HepG2 (cell line): ENCODE measurements around the gene TXN. TPM values are rescaled to one million over a fixed set of nuclear protein-coding genes. Genes with fewer than 3 reads are reported as not detected.

Experiments used
- ATAC-seq: fragments of 200-7000 bp; cut with Tn5 transposase; 3 replicates; pipeline ENCODE4 v1.9.1; 2020; ENCODE audit warnings: mild to moderate bottlenecking, moderate library complexity
- BruUV-seq: library from RNA; stranded (reverse); fragments of 400-500 nt; replicated peaks from 2 replicates; lab custom pipeline; 2021; lab: Mats Ljungman, UMichigan
- CTCF ChIA-PET: fragments of 300-600 bp; formaldehyde crosslinking; extraction: SDS; loops from one replicate; lab custom pipeline; 2021; ENCODE audit warnings: low total read pairs, inconsistent platforms, low intra/inter-chr PET ratio; lab: Yijun Ruan, JAX
- POLR2A ChIA-PET: fragments of 350-600 bp; sonication (Branson Sonifier 250); formaldehyde crosslinking; loops from one replicate; lab custom pipeline; 2020; ENCODE audit warnings: antibody characterized with exemption, inconsistent platforms; lab: Yijun Ruan, JAX
- DNase-seq: peaks from one replicate; pipeline ENCODE4 v3.0.0-alpha.2; 2015; ENCODE audit warnings: low spot score
- FAIRE-seq: peaks from 3 replicates; lab custom pipeline; 2011; peaks lifted over from hg19 to GRCh38; lab: Jason Lieb, UNC
- H2AFZ ChIP-seq: one replicate; pipeline ENCODE4 v1.6.1; 2011; ENCODE audit warnings: low read length, inconsistent platforms
- H3K27ac ChIP-seq: fragments of 300-600 bp; 3 replicates; pipeline ENCODE4 v1.8.0; 2011; ENCODE audit warnings: mixed run types, mild to moderate bottlenecking, mixed read lengths, low read length, inconsistent platforms; ENCODE audit not compliant: insufficient read depth; ENCODE audit errors: extremely low read length
- H3K27me3 ChIP-seq, 2 experiments: fragments of 200-600 bp in 1 of 2; 2 replicates in 1 of 2; 3 replicates in 1 of 2; pipeline versions ENCODE4 v1.6.0 to v1.8.0; 2011; ENCODE audit warnings: low read length in 2 of 2, mild to moderate bottlenecking in 2 of 2, moderate library complexity in 2 of 2, inconsistent platforms in 1 of 2; ENCODE audit not compliant: insufficient read depth in 2 of 2, control insufficient read depth in 1 of 2
- H3K36me3 ChIP-seq, 2 experiments: fragments of 200-600 bp in 1 of 2; replicated peaks in 1 of 2; 2 replicates in 1 of 2; 3 replicates in 1 of 2; pipeline versions ENCODE4 v1.5.1 to v1.8.0; 2011; ENCODE audit warnings: low read length in 2 of 2, inconsistent platforms in 1 of 2; ENCODE audit not compliant: insufficient read depth in 2 of 2, control insufficient read depth in 1 of 2
- H3K4me1 ChIP-seq: 2 replicates; pipeline ENCODE4 v1.5.1; 2012; ENCODE audit warnings: low read length, inconsistent platforms; ENCODE audit not compliant: insufficient read depth
- H3K4me2 ChIP-seq: 2 replicates; pipeline ENCODE4 v1.6.0; 2011; ENCODE audit warnings: low read depth, low read length, inconsistent platforms
- H3K4me3 ChIP-seq, 3 experiments: fragments of 200-600 bp in 1 of 3; sonication (generic), shearing (Covaris generic) in 1 of 3; replicated peaks in 1 of 3; 2 replicates each; pipeline ENCODE4 v1.5.1; 2011 to 2016; ENCODE audit warnings: low read length in 3 of 3, inconsistent platforms in 2 of 3, low read depth in 2 of 3, mild to moderate bottlenecking in 2 of 3, control low read depth in 1 of 3, mixed read lengths in 1 of 3; ENCODE audit not compliant: insufficient read depth in 1 of 3
- H3K79me2 ChIP-seq: one replicate; pipeline ENCODE4 v1.6.1; 2011; ENCODE audit warnings: low read length, inconsistent platforms; ENCODE audit not compliant: insufficient read depth
- H3K9ac ChIP-seq: 2 replicates; pipeline ENCODE4 v1.6.0; 2011; ENCODE audit warnings: mild to moderate bottlenecking, low read depth, low read length, inconsistent platforms; ENCODE audit not compliant: insufficient read depth
- H3K9me3 ChIP-seq: 2 replicates; pipeline ENCODE4 v1.5.1; 2012; ENCODE audit warnings: mild to moderate bottlenecking, low read length
- H4K20me1 ChIP-seq: 2 replicates; pipeline ENCODE4 v1.6.0; 2011; ENCODE audit warnings: inconsistent platforms, mild to moderate bottlenecking, low read length, moderate library complexity; ENCODE audit not compliant: insufficient read depth
- AGO2 ChIP-seq: fragments of 200-400 bp; formaldehyde crosslinking; optimal IDR thresholded peaks from 2 replicates; pipeline ENCODE3; 2017; ENCODE audit warnings: mild to moderate bottlenecking, low read depth, low read length, moderate library complexity
- MATR3 ChIP-seq: sonication (generic); formaldehyde crosslinking; IDR thresholded peaks from 2 replicates; pipeline ENCODE4 v1.4.0; 2020; ENCODE audit warnings: missing genetic modification reagents
- NPAS2 ChIP-seq: sonication (generic); formaldehyde crosslinking; IDR thresholded peaks from 2 replicates; pipeline ENCODE4 v1.8.0; 2022; ENCODE audit warnings: mild to moderate bottlenecking, missing genetic modification reagents, borderline replicate concordance
- SCMH1 ChIP-seq: sonication (generic); formaldehyde crosslinking; IDR thresholded peaks from 2 replicates; pipeline ENCODE4 v1.9.0; 2021; ENCODE audit warnings: missing genetic modification reagents, mild to moderate bottlenecking, borderline replicate concordance
- SMC3 ChIP-seq: IDR thresholded peaks from 2 replicates; pipeline ENCODE4 v1.6.1; 2011; ENCODE audit warnings: low read length, improper control_type of control experiment
- ZNF264 ChIP-seq: sonication (generic); formaldehyde crosslinking; IDR thresholded peaks from 2 replicates; pipeline ENCODE4 v1.4.0; 2020; ENCODE audit warnings: missing genetic modification reagents
- ZNF619 ChIP-seq: sonication (generic); formaldehyde crosslinking; IDR thresholded peaks from 2 replicates; pipeline ENCODE4 v1.4.0; 2020; ENCODE audit warnings: mild to moderate bottlenecking, missing genetic modification reagents
- WGBS: methylation state at CpG from one replicate; pipeline ENCODE4 v1.1.6; 2017; ENCODE audit warnings: low lambda C conversion rate; 5-methylcytosine and 5-hydroxymethylcytosine counted together
- in situ Hi-C: cut with HindIII; loops from 2 replicates; pipeline ENCODE4 v1.10.0; 2017; ENCODE audit warnings: low pct_unique_long_range_greater_than_20kb; ENCODE audit not compliant: extremely low pct_ligation_motif_present
- intact Hi-C: fragments of 100-400 bp; cut with micrococcal nuclease; formaldehyde crosslinking; loops from one replicate; pipeline ENCODE4 v1.10.0; 2022; ENCODE audit not compliant: unreplicated experiment
- polyA plus RNA-seq, 8 experiments: library from polyadenylated mRNA; depleted of rRNA in 3 of 8; stranded (reverse) in 7 of 8; unstranded in 1 of 8; fragments of >200 nt; fragmentation: Illumina TruSeq in 4 of 8; extraction: Trizol in 4 of 8; gene quantifications; 2 replicates each; pipeline versions ENCODE4 v1.2.1 to v1.2.3, GENCODE V29; 2011 to 2016; ENCODE audit warnings: low read depth in 4 of 8, missing spikeins in 1 of 8, mixed read lengths in 1 of 8; ENCODE audit not compliant: insufficient read depth in 1 of 8
- total RNA-seq, 5 experiments: library from RNA; depleted of rRNA; stranded (reverse); fragments of >200 nt; fragmentation: Illumina TruSeq; extraction: Trizol; gene quantifications; 2 replicates each; pipeline ENCODE4 v1.2.3, GENCODE V29; 2016; ENCODE audit warnings: low read depth in 1 of 5
- TF ChIP-seq, protein P1 (sequence below): sonication (generic); formaldehyde crosslinking; IDR thresholded peaks from 2 replicates; pipeline ENCODE4; 2020; ENCODE audit warnings: missing genetic modification reagents, mild to moderate bottlenecking, borderline replicate concordance
- TF ChIP-seq, protein P2 (sequence below): sonication (generic); formaldehyde crosslinking; conservative IDR thresholded peaks from 2 replicates; pipeline ENCODE4 v1.8.1; 2023; ENCODE audit warnings: missing genetic modification reagents
- TF ChIP-seq, protein P3 (sequence below): sonication (generic); formaldehyde crosslinking; IDR thresholded peaks from 2 replicates; pipeline ENCODE4 v1.4.0; 2020; ENCODE audit warnings: mild to moderate bottlenecking, missing genetic modification reagents, borderline replicate concordance

The TXN gene
- total and polyA plus RNA-seq, 2 of the 13 experiments (the other 11 are each of a cell fraction or from before 2014, with no cell fraction given): 364 to 470 TPM

- TF ChIP-seq, protein P1, sequence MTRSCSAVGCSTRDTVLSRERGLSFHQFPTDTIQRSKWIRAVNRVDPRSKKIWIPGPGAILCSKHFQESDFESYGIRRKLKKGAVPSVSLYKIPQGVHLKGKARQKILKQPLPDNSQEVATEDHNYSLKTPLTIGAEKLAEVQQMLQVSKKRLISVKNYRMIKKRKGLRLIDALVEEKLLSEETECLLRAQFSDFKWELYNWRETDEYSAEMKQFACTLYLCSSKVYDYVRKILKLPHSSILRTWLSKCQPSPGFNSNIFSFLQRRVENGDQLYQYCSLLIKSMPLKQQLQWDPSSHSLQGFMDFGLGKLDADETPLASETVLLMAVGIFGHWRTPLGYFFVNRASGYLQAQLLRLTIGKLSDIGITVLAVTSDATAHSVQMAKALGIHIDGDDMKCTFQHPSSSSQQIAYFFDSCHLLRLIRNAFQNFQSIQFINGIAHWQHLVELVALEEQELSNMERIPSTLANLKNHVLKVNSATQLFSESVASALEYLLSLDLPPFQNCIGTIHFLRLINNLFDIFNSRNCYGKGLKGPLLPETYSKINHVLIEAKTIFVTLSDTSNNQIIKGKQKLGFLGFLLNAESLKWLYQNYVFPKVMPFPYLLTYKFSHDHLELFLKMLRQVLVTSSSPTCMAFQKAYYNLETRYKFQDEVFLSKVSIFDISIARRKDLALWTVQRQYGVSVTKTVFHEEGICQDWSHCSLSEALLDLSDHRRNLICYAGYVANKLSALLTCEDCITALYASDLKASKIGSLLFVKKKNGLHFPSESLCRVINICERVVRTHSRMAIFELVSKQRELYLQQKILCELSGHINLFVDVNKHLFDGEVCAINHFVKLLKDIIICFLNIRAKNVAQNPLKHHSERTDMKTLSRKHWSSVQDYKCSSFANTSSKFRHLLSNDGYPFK: no peak
- TF ChIP-seq, protein P2, sequence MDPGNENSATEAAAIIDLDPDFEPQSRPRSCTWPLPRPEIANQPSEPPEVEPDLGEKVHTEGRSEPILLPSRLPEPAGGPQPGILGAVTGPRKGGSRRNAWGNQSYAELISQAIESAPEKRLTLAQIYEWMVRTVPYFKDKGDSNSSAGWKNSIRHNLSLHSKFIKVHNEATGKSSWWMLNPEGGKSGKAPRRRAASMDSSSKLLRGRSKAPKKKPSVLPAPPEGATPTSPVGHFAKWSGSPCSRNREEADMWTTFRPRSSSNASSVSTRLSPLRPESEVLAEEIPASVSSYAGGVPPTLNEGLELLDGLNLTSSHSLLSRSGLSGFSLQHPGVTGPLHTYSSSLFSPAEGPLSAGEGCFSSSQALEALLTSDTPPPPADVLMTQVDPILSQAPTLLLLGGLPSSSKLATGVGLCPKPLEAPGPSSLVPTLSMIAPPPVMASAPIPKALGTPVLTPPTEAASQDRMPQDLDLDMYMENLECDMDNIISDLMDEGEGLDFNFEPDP (CRISPR knock-in tag): no peak
- TF ChIP-seq MATR3 (no peak), SCMH1 (no peak), ZNF264 (CRISPR knock-in tag) (no peak), ZNF619 (CRISPR knock-in tag) (no peak), SMC3 (no peak)
These were observed 10.5 kb upstream of the TXN start (continued) for GRCh38 chr9:110266795-110267194.

GRCh38 chr9:110261632-110262031 is 5.3 kb upstream of the TXN start:
- Histone ChIP-seq H2AFZ (no peak overlapping the region), H3K4me2 (no peak overlapping the region), H3K4me3 (no peak overlapping the region), H3K9me3 (no peaks in the 10 kb centered on the region), H3K79me2 (peaks cover 8% of the 10 kb centered on the region), H3K4me1 (peaks cover 16% of the 10 kb centered on the region), H3K9ac (no peak overlapping the region), H4K20me1 (no peaks in the 10 kb centered on the region), H3K36me3 (no peaks in the 10 kb centered on the region), H3K27ac (no peak overlapping the region), H3K27me3 (no peaks in the 10 kb centered on the region; a peak in 1 of 5 replicates)
- FAIRE-seq: no peak
- POLR2A ChIA-PET: no interaction called here
- no TSS peak for BruUV-seq
- intact Hi-C loops (no loop called here), in situ Hi-C loops (no loop called here)
- 89% methylated on average over 5 of the region's 5 CpGs for WGBS
- no peak for ATAC-seq
- no peak for DNase-seq
- CTCF ChIA-PET: no interaction called here
- TF ChIP-seq AGO2 (no peak), NPAS2 (CRISPR knock-in tag) (no peak)
- TF ChIP-seq, protein P3, sequence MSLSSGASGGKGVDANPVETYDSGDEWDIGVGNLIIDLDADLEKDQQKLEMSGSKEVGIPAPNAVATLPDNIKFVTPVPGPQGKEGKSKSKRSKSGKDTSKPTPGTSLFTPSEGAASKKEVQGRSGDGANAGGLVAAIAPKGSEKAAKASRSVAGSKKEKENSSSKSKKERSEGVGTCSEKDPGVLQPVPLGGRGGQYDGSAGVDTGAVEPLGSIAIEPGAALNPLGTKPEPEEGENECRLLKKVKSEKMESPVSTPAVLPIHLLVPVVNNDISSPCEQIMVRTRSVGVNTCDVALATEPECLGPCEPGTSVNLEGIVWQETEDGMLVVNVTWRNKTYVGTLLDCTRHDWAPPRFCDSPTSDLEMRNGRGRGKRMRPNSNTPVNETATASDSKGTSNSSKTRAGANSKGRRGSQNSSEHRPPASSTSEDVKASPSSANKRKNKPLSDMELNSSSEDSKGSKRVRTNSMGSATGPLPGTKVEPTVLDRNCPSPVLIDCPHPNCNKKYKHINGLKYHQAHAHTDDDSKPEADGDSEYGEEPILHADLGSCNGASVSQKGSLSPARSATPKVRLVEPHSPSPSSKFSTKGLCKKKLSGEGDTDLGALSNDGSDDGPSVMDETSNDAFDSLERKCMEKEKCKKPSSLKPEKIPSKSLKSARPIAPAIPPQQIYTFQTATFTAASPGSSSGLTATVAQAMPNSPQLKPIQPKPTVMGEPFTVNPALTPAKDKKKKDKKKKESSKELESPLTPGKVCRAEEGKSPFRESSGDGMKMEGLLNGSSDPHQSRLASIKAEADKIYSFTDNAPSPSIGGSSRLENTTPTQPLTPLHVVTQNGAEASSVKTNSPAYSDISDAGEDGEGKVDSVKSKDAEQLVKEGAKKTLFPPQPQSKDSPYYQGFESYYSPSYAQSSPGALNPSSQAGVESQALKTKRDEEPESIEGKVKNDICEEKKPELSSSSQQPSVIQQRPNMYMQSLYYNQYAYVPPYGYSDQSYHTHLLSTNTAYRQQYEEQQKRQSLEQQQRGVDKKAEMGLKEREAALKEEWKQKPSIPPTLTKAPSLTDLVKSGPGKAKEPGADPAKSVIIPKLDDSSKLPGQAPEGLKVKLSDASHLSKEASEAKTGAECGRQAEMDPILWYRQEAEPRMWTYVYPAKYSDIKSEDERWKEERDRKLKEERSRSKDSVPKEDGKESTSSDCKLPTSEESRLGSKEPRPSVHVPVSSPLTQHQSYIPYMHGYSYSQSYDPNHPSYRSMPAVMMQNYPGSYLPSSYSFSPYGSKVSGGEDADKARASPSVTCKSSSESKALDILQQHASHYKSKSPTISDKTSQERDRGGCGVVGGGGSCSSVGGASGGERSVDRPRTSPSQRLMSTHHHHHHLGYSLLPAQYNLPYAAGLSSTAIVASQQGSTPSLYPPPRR: no peak
